BE2C (cell line): Measurements from ENCODE around the gene ATP13A2. TPM values are rescaled to one million over a fixed set of nuclear protein-coding genes. Genes with fewer than 3 reads are reported as not detected.

Experiments used
- DNase-seq: peaks from one replicate; pipeline ENCODE4 v3.0.0-alpha.2; 2020
- H3K27me3 ChIP-seq: fragments of 250-450 bp; sonication (Bioruptor Pico); 2 replicates; pipeline ENCODE4 v1.5.1; 2020; ENCODE audit warnings: mild to moderate bottlenecking
- H3K36me3 ChIP-seq: fragments of 250-450 bp; sonication (Bioruptor Pico); 2 replicates; pipeline ENCODE4 v1.5.1; 2020; ENCODE audit warnings: mild to moderate bottlenecking
- H3K4me1 ChIP-seq: fragments of 250-450 bp; sonication (Bioruptor Pico); 2 replicates; pipeline ENCODE4 v1.5.1; 2020
- H3K4me3 ChIP-seq: 2 replicates; pipeline ENCODE4 v1.5.1; 2011; ENCODE audit warnings: low read depth, low read length
- H3K9me3 ChIP-seq: fragments of 250-450 bp; sonication (Bioruptor Pico); 2 replicates; pipeline ENCODE4 v1.5.1; 2020
- CTCF ChIP-seq: IDR thresholded peaks from 2 replicates; pipeline ENCODE4 v1.5.1; 2012; ENCODE audit warnings: mild to moderate bottlenecking, low read depth, low read length
- polyA plus RNA-seq: library from polyadenylated mRNA; unstranded; fragments of >200 nt; gene quantifications from one replicate; pipeline ENCODE4 v1.2.1, GENCODE V29; 2012; ENCODE audit warnings: low read depth, missing spikeins; ENCODE audit not compliant: insufficient read length, insufficient read depth

Gene ATP13A2
- polyA plus RNA-seq: 58.5 TPM

GRCh38 chr1:17011439-17012307 lies at the start of gene ATP13A2:
TSS of gene ATP13A2 (minus strand) at chr1:17011928. CDS start at chr1:17011738, 190 bp downstream.
- TF ChIP-seq CTCF: no peak
- no peaks in the 10 kb centered on the region for H3K36me3 ChIP-seq
- no peaks in the 10 kb centered on the region for H3K27me3 ChIP-seq
- H3K9me3 ChIP-seq: no peaks in the 10 kb centered on the region
- DNase-seq: peak; percentile 70
- H3K4me3 ChIP-seq: peak within 1 kb of the TSS; percentile 62
- H3K4me1 ChIP-seq: no peaks in the 10 kb centered on the region

- TF ChIP-seq CTCF: no peak
- DNase-seq: no peak
- Histone ChIP-seq H3K4me1 (no peaks in the 10 kb centered on the region), H3K4me3 (no peak overlapping the region), H3K27me3 (no peaks in the 10 kb centered on the region), H3K36me3 (no peaks in the 10 kb centered on the region), H3K9me3 (no peaks in the 10 kb centered on the region)
These were observed 49.8 kb upstream of the ATP13A2 start for GRCh38 chr1:17061486-17061885.

- no peak for DNase-seq
- no peaks in the 10 kb centered on the region for H3K4me1 ChIP-seq
- TF ChIP-seq CTCF: no peak
- H3K27me3 ChIP-seq: no peaks in the 10 kb centered on the region
- no peak overlapping the region for H3K4me3 ChIP-seq
- no peaks in the 10 kb centered on the region for H3K36me3 ChIP-seq
- no peaks in the 10 kb centered on the region for H3K9me3 ChIP-seq
These were observed 48.6 kb upstream of the ATP13A2 start for GRCh38 chr1:17060306-17060749.

GRCh38 chr1:17059391-17060305 lies 47.9 kb upstream of the ATP13A2 start:
- no peaks in the 10 kb centered on the region for H3K9me3 ChIP-seq
- H3K4me1 ChIP-seq: no peaks in the 10 kb centered on the region
- no peaks in the 10 kb centered on the region for H3K27me3 ChIP-seq
- TF ChIP-seq CTCF: peak; percentile 70
- no peak overlapping the region for H3K4me3 ChIP-seq
- no peaks in the 10 kb centered on the region for H3K36me3 ChIP-seq
- DNase-seq: peak; percentile 56

GRCh38 chr1:17056551-17056950 lies 44.8 kb upstream of the ATP13A2 start:
- Histone ChIP-seq H3K4me3 (no peak overlapping the region), H3K27me3 (no peaks in the 10 kb centered on the region), H3K36me3 (no peaks in the 10 kb centered on the region), H3K9me3 (no peaks in the 10 kb centered on the region), H3K4me1 (no peaks in the 10 kb centered on the region)
- TF ChIP-seq CTCF: no peak
- no peak for DNase-seq
